MM.1S (cell line): ENCODE results near the gene PRR13.

Source experiments
- DNase-seq: peaks from one replicate; pipeline ENCODE4 v3.0.0-alpha.2; 2015
- H2AFZ ChIP-seq: fragments of 300-600 bp; sonication (generic); 2 replicates; pipeline ENCODE4 v1.6.0; 2016; ENCODE audit warnings: antibody characterized with exemption, low read length
- H3F3A ChIP-seq: fragments of 300-600 bp; sonication (generic); 2 replicates; pipeline ENCODE4 v1.6.1; 2016; ENCODE audit warnings: mild to moderate bottlenecking, antibody characterized with exemption, low read length, moderate library complexity, mixed read lengths; ENCODE audit not compliant: insufficient read depth
- H3K27ac ChIP-seq: fragments of 300-600 bp; sonication (generic); 2 replicates; pipeline ENCODE4 v1.5.1; 2016; ENCODE audit warnings: mild to moderate bottlenecking, low read length
- H3K27me3 ChIP-seq: fragments of 300-600 bp; sonication (generic); replicated peaks from 2 replicates; pipeline ENCODE4 v1.6.0; 2016; ENCODE audit warnings: low read length; ENCODE audit not compliant: insufficient read depth
- H3K36me3 ChIP-seq: fragments of 300-600 bp; sonication (generic); replicated peaks from 2 replicates; pipeline ENCODE4 v1.6.1; 2016; ENCODE audit warnings: mild to moderate bottlenecking, low read length, mixed read lengths; ENCODE audit not compliant: insufficient read depth
- H3K4me1 ChIP-seq: fragments of 300-600 bp; sonication (generic); 2 replicates; pipeline ENCODE4 v1.6.1; 2016; ENCODE audit warnings: low read length, mixed read lengths
- H3K4me2 ChIP-seq: fragments of 300-600 bp; sonication (generic); 2 replicates; pipeline ENCODE4 v1.6.0; 2016; ENCODE audit warnings: low read depth, low read length
- H3K4me3 ChIP-seq: fragments of 300-600 bp; sonication (generic); 2 replicates; pipeline ENCODE4 v1.5.1; 2016; ENCODE audit warnings: low read length, mixed read lengths
- H3K79me2 ChIP-seq: fragments of 300-600 bp; sonication (generic); 2 replicates; pipeline ENCODE4 v1.6.1; 2016; ENCODE audit warnings: mixed run types, low read length, mixed read lengths
- H3K9ac ChIP-seq: fragments of 300-600 bp; sonication (generic); 2 replicates; pipeline ENCODE4 v1.6.1; 2016; ENCODE audit warnings: low read length, mixed read lengths
- H3K9me2 ChIP-seq: fragments of 300-600 bp; sonication (generic); replicated peaks from 2 replicates; pipeline ENCODE4 v1.6.1; 2016; ENCODE audit warnings: mild to moderate bottlenecking, low read length, mixed read lengths; ENCODE audit not compliant: insufficient read depth
- H3K9me3 ChIP-seq: fragments of 300-600 bp; sonication (generic); replicated peaks from 2 replicates; pipeline ENCODE4 v1.6.1; 2016; ENCODE audit warnings: mild to moderate bottlenecking, low read length, mixed read lengths; ENCODE audit not compliant: insufficient read depth
- H4K20me1 ChIP-seq: fragments of 300-600 bp; sonication (generic); 2 replicates; pipeline ENCODE4 v1.6.1; 2016; ENCODE audit warnings: mild to moderate bottlenecking, low read length, moderate library complexity, mixed read lengths; ENCODE audit not compliant: insufficient read depth
- EZH2 ChIP-seq: fragments of 300-600 bp; sonication (generic); optimal IDR thresholded peaks from 2 replicates; pipeline ENCODE3; 2017; ENCODE audit warnings: low read depth, mild to moderate bottlenecking, antibody characterized with exemption, low read length, mixed read lengths
- EZH2phosphoT487 ChIP-seq: fragments of 300-600 bp; sonication (generic); IDR thresholded peaks from 2 replicates; pipeline ENCODE4 v1.6.1; 2018; ENCODE audit warnings: antibody characterized with exemption, low read length
- TF ChIP-seq, protein P1 (sequence below): fragments of 300-600 bp; sonication (generic); IDR thresholded peaks from 2 replicates; pipeline ENCODE4 v1.5.1; 2016; ENCODE audit warnings: antibody characterized with exemption, low read length, mixed read lengths

The PRR13 gene

DNA sequence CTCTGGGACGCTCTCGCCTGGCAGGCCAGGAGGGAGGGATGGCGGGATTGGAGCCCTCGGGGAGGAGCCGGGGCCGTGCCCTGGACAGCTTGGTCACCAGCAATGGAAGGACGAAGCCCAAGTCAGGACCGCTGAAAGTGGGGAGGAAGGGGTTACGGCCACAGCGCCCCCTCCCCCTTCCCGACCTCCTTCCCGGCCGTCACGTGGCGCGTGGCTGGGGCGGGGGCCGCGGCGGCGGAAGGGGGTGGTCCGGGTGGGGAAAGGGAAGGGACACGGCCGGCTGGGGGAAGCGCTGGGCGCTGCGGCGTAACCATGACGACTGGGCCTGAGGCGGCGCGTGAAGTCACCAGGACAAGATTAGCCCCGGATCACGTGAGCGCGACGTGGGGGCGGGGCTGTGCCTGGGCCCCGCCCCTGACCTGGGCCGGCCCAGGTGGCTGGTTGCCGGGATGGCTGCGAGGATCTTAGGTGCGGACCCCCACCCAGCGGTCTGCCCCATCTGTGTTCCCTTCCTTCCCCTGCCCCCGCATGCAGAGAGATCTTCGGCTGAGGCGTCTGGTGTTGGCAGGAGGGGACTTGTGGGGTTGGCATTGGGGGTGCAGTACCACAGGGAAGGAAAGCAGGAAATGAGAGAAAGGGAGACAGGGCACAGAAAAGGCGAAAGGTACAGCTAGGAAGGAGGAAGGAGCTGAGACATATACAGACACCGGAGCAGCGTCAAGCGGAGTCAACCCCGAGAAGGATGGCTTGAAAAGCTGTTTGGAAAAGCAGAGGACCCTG is 51.5 kb downstream of the PRR13 start:
- peaks cover 18% of the 10 kb centered on the region for H3F3A ChIP-seq
- H3K4me3 ChIP-seq: peak overlapping the region; percentile 76
- H3K79me2 ChIP-seq: peaks cover 14% of the 10 kb centered on the region; the same call in 1 of the 2 replicates
- H3K9me3 ChIP-seq: no peaks in the 10 kb centered on the region
- no peaks in the 10 kb centered on the region for H4K20me1 ChIP-seq
- H3K27ac ChIP-seq: peak overlapping the region; percentile 66; the same call in 1 of the 2 replicates
- peaks cover 11% of the 10 kb centered on the region for H3K4me1 ChIP-seq
- H2AFZ ChIP-seq: peak overlapping the region; percentile 66
- peak overlapping the region; percentile 99 for H3K4me2 ChIP-seq
- TF ChIP-seq EZH2 (no peak), EZH2phosphoT487 (no peak)
- TF ChIP-seq, protein P1, sequence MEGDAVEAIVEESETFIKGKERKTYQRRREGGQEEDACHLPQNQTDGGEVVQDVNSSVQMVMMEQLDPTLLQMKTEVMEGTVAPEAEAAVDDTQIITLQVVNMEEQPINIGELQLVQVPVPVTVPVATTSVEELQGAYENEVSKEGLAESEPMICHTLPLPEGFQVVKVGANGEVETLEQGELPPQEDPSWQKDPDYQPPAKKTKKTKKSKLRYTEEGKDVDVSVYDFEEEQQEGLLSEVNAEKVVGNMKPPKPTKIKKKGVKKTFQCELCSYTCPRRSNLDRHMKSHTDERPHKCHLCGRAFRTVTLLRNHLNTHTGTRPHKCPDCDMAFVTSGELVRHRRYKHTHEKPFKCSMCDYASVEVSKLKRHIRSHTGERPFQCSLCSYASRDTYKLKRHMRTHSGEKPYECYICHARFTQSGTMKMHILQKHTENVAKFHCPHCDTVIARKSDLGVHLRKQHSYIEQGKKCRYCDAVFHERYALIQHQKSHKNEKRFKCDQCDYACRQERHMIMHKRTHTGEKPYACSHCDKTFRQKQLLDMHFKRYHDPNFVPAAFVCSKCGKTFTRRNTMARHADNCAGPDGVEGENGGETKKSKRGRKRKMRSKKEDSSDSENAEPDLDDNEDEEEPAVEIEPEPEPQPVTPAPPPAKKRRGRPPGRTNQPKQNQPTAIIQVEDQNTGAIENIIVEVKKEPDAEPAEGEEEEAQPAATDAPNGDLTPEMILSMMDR: no peak
- H3K9ac ChIP-seq: peak overlapping the region; percentile 73
- no peaks in the 10 kb centered on the region for H3K36me3 ChIP-seq
- H3K9me2 ChIP-seq: no peaks in the 10 kb centered on the region
- peak; percentile 89 for DNase-seq
- no peaks in the 10 kb centered on the region for H3K27me3 ChIP-seq

DNA sequence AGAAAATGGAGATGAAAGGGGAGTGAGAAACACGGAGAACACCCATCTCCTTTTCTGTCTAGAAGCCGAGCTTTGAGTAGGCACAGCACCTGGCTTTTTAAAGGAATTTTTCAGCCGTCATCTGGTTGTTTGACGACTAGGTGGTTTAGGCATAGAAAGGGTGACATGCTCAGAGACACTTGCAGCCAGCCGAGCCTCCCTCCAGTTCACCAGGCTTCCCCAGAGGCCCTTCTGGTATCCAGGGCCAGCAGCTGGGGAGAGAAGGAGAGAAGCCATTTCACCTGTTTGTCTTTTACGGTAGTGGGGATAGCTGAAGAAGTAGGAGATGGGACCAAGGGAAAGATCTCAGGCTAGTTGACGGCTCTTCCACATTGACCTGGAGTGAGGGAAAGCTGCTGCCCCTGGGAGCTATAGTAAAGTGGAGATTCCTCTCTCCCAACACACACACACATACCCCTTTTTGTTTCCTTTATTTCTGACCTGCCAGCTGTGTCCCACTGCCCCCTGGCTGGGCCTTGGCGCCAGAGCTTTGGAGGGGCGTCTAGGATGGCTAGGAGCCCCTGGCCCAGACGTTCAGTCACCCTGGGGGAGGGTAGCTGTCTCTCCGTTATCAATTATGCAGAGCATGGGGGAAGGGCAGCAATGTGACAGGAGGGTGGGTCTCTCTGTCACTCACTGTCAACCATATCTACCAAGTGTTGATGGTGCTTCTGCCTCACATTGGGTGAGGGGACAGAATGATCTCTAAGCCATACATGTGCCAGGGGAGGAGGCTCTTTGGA is 52.3 kb downstream of the PRR13 start:
- H3K4me2 ChIP-seq: peak overlapping the region; percentile 99
- peak overlapping the region; percentile 76 for H3K4me3 ChIP-seq
- peak overlapping the region; percentile 73 for H3K9ac ChIP-seq
- no peaks in the 10 kb centered on the region for H3K27me3 ChIP-seq
- H3K4me1 ChIP-seq: peaks cover 17% of the 10 kb centered on the region
- TF ChIP-seq, protein P1: no peak
- no peak for TF ChIP-seq EZH2phosphoT487
- no peak for TF ChIP-seq EZH2
- H2AFZ ChIP-seq: peak overlapping the region; percentile 61
- H3K36me3 ChIP-seq: no peaks in the 10 kb centered on the region
- H3K27ac ChIP-seq: peak overlapping the region; percentile 66; the same call in 1 of the 2 replicates
- H4K20me1 ChIP-seq: no peaks in the 10 kb centered on the region
- H3K9me3 ChIP-seq: no peaks in the 10 kb centered on the region
- H3K9me2 ChIP-seq: no peaks in the 10 kb centered on the region
- H3F3A ChIP-seq: peaks cover 18% of the 10 kb centered on the region
- peaks cover 19% of the 10 kb centered on the region for H3K79me2 ChIP-seq
- no peak for DNase-seq
